ENCODE measurements around the gene COL6A5. TPM values are rescaled to one million over a fixed set of nuclear protein-coding genes. Genes with fewer than 3 reads are reported as not detected.

COL6A5 gene, protein sequence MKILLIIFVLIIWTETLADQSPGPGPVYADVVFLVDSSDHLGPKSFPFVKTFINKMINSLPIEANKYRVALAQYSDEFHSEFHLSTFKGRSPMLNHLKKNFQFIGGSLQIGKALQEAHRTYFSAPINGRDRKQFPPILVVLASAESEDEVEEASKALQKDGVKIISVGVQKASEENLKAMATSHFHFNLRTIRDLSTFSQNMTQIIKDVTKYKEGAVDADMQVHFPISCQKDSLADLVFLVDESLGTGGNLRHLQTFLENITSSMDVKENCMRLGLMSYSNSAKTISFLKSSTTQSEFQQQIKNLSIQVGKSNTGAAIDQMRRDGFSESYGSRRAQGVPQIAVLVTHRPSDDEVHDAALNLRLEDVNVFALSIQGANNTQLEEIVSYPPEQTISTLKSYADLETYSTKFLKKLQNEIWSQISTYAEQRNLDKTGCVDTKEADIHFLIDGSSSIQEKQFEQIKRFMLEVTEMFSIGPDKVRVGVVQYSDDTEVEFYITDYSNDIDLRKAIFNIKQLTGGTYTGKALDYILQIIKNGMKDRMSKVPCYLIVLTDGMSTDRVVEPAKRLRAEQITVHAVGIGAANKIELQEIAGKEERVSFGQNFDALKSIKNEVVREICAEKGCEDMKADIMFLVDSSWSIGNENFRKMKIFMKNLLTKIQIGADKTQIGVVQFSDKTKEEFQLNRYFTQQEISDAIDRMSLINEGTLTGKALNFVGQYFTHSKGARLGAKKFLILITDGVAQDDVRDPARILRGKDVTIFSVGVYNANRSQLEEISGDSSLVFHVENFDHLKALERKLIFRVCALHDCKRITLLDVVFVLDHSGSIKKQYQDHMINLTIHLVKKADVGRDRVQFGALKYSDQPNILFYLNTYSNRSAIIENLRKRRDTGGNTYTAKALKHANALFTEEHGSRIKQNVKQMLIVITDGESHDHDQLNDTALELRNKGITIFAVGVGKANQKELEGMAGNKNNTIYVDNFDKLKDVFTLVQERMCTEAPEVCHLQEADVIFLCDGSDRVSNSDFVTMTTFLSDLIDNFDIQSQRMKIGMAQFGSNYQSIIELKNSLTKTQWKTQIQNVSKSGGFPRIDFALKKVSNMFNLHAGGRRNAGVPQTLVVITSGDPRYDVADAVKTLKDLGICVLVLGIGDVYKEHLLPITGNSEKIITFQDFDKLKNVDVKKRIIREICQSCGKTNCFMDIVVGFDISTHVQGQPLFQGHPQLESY (N-terminal part only)
- not detected in 2 replicates for total RNA-seq

DNA sequence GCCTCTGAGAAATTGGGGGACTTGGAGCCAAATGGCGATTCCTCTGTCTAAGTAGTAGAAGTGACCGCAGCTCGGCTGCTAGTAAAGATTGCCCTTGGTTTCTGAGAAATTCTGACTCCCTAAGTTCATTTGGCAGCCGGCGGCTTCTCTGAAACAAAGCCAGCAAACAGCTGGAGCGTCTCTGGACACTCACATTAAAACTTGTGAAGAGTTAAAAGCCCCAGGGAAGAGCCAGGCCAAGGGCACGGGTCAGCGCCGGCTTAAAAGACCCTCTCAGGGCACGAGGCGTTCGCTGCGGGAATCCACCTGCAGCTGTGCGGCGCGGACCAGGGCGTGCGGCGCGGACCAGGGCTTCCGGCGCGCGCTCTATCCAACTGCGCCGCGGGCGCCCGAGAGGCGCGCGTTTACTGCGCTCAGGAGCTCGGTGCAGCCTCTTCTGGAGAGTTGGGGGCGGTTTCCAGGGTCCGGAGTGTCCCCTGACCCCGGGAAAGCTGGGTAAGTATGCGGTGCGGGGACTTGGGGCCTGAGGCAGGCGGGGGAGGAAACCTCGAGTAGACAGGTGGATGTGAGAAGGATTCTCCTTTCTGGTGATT, at the start of gene COL6A5:
COL6A5 (plus strand) TSS at position 186 of the 593 bp plus-strand sequence. CDS start 27,967 bp downstream, outside the sequence.

DNA sequence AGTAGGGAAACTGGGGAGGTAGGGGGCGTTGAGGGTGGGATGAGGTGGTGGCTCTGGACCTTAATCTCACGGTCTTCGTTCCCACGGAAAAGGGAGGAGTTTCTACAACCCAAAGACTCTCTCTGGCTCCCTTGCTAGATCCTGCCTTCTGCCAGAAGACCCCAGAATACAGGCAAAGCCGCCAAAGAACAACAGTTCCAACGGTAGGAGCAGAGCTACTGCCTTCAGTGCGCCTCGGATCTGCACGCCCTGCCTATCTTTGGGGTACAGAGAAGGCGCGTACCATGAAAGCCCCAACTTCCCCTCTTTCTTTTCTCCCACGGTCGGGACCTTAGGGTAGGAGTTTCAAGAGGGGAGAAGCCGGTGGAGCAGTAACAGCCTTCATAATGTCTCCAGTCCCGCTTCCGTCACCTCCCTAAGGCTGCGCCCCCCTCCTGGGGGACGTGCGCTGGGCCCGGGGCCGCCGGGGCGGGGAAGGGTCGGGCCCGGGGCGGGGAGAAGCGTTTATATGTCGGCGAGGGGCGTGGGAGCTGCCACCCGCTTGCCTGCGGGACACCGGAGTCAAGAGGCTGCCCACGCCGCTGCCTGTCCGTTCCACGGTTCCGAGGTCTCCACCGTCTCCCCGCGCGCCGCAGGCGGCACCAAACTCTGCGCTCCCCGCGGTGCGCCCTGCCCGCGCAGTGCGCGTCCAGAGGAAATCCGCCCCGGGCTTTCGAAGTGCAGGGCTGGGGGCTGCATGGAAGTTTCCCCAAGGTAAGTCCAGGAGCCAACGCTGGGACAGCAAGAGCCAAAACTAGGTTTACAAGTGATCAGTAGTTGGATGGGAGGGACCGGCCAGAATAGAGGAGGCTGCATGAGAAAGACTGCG, 171.4 kb downstream of the COL6A5 start, which contains the start of gene COL6A6:
COL6A6 (plus strand) TSS at position 533 of the 868 bp plus-strand sequence. CDS start 43,188 bp downstream, outside the sequence.

Other genes starting within 250 kb of the COL6A5 start
- not detected in 2 replicates for gene COL6A6, start 171.5 kb downstream of the COL6A5 start, total RNA-seq